HG02938 (cell line): ENCODE data around the gene SOX5.

Experiments
- ATAC-seq: cut with Tn5 transposase; IDR thresholded peaks from one replicate; pipeline ENCODE4 v1.9.1; 2021; ENCODE audit warnings: mild to moderate bottlenecking, moderate library complexity; ENCODE audit not compliant: unreplicated experiment

Gene SOX5

GRCh38 chr12:23949348-23950209 is at the start of gene SOX5:
TSS of gene SOX5 (minus strand) at chr12:23949670. CDS start at chr12:23949601, 69 bp downstream.
- ATAC-seq, result no peak

GRCh38 chr12:23987046-23987445 is 37.6 kb upstream of the SOX5 start:
- ATAC-seq, result no peak

- no peak for ATAC-seq
Observed at GRCh38 chr12:23980826-23981225, 31.4 kb upstream of the SOX5 start.

GRCh38 chr12:23964812-23965211 is 15.3 kb upstream of the SOX5 start:
- ATAC-seq, result no peak

GRCh38 chr12:23959826-23960225 is 10.4 kb upstream of the SOX5 start:
- ATAC-seq, result no peak

GRCh38 chr12:23954332-23954731 is 4.9 kb upstream of the SOX5 start:
- no peak for ATAC-seq

- no peak for ATAC-seq
Observed at GRCh38 chr12:23952071-23952470, 2.6 kb upstream of the SOX5 start.

GRCh38 chr12:23950775-23951451 is 1.4 kb upstream of the SOX5 start:
- ATAC-seq, result no peak

GRCh38 chr12:23950210-23950774 is 822 bp upstream of the SOX5 start:
- ATAC-seq, result no peak

GRCh38 chr12:23948291-23948690 is 1.2 kb downstream of the SOX5 start:
- ATAC-seq, result no peak

GRCh38 chr12:23947395-23947794 is 2.1 kb downstream of the SOX5 start:
- ATAC-seq, result no peak

- ATAC-seq, result no peak
Observed at GRCh38 chr12:23945249-23945648, 4.2 kb downstream of the SOX5 start.

GRCh38 chr12:23944067-23944466 is 5.4 kb downstream of the SOX5 start:
- ATAC-seq, result no peak

- ATAC-seq, result no peak
Observed at GRCh38 chr12:23942841-23943240, 6.6 kb downstream of the SOX5 start.

GRCh38 chr12:23941780-23942179 is 7.7 kb downstream of the SOX5 start:
- no peak for ATAC-seq

- no peak for ATAC-seq
Observed at GRCh38 chr12:23938422-23938821, 11.0 kb downstream of the SOX5 start.

GRCh38 chr12:23931176-23931575 is 18.3 kb downstream of the SOX5 start:
- no peak for ATAC-seq

GRCh38 chr12:23930599-23930998 is 18.9 kb downstream of the SOX5 start:
- ATAC-seq, result no peak

- no peak for ATAC-seq
Observed at GRCh38 chr12:23929906-23930305, 19.6 kb downstream of the SOX5 start.

GRCh38 chr12:23927907-23928306 is 21.6 kb downstream of the SOX5 start:
- no peak for ATAC-seq

GRCh38 chr12:23921099-23921856 is 28.2 kb downstream of the SOX5 start:
- ATAC-seq, result peak; percentile 59
